Mesenchymal stem cell (in vitro differentiated cells and primary cell): Measurements from ENCODE around the gene WIPF3.

Experiments
- DNase-seq: peaks from one replicate; pipeline ENCODE4 v3.0.0-alpha.2; 2013
- H2AFZ ChIP-seq: one replicate; pipeline ENCODE4 v1.6.1; 2013; ENCODE audit warnings: low read depth, mild to moderate bottlenecking, control low read depth, inconsistent platforms, low read length, moderate library complexity
- H2AK5ac ChIP-seq: 2 replicates; pipeline ENCODE4 v1.6.1; 2013; ENCODE audit warnings: low read length, moderate library complexity, mild to moderate bottlenecking, inconsistent platforms; ENCODE audit not compliant: severe bottlenecking
- H2BK120ac ChIP-seq: one replicate; pipeline ENCODE4 v1.6.1; 2013; ENCODE audit warnings: low read depth, mild to moderate bottlenecking, inconsistent platforms, low read length, moderate library complexity
- H2BK12ac ChIP-seq, 2 experiments: one replicate each; pipeline ENCODE4 v1.6.1; 2013; ENCODE audit warnings: inconsistent platforms in 2 of 2, low read length in 2 of 2, mild to moderate bottlenecking in 2 of 2, moderate library complexity in 2 of 2, control low read depth in 1 of 2
- H2BK15ac ChIP-seq: one replicate; pipeline ENCODE4 v1.6.1; 2013; ENCODE audit warnings: mild to moderate bottlenecking, low read depth, inconsistent platforms; ENCODE audit not compliant: poor library complexity, severe bottlenecking
- H2BK5ac ChIP-seq: 2 replicates; pipeline ENCODE4 v1.6.1; 2013; ENCODE audit warnings: low read depth, mild to moderate bottlenecking, low read length, control low read depth, inconsistent platforms; ENCODE audit not compliant: poor library complexity, severe bottlenecking
- H3K14ac ChIP-seq, 2 experiments: one replicate each; pipeline ENCODE4 v1.6.1; 2013; ENCODE audit warnings: inconsistent platforms in 2 of 2, low read length in 2 of 2, control low read depth in 1 of 2, mild to moderate bottlenecking in 1 of 2, moderate library complexity in 1 of 2
- H3K18ac ChIP-seq, 2 experiments: one replicate each; pipeline ENCODE4 v1.6.1; 2013; ENCODE audit warnings: inconsistent platforms in 2 of 2, low read length in 2 of 2, control low read depth in 1 of 2, low read depth in 1 of 2, mild to moderate bottlenecking in 1 of 2
- H3K23ac ChIP-seq, 2 experiments: one replicate each; pipeline ENCODE4 v1.6.1; 2013; ENCODE audit warnings: inconsistent platforms in 2 of 2, low read length in 2 of 2, mild to moderate bottlenecking in 2 of 2, moderate library complexity in 2 of 2, control low read depth in 1 of 2
- H3K27ac ChIP-seq: 2 replicates; pipeline ENCODE4 v1.5.1; 2013; ENCODE audit warnings: mild to moderate bottlenecking, moderate library complexity, low read length, control low read depth, inconsistent platforms; ENCODE audit not compliant: poor library complexity, severe bottlenecking
- H3K27me3 ChIP-seq, 2 experiments: 2 replicates each; pipeline versions ENCODE4 v1.6.1 to v1.7.0; 2013; ENCODE audit warnings: low read length in 2 of 2, mild to moderate bottlenecking in 2 of 2, moderate library complexity in 2 of 2, control low read depth in 1 of 2, inconsistent platforms in 1 of 2; ENCODE audit not compliant: control insufficient read depth in 1 of 2, insufficient read depth in 1 of 2
- H3K36me3 ChIP-seq, 2 experiments: 2 replicates each; pipeline versions ENCODE4 v1.6.1 to v1.7.0; 2013; ENCODE audit warnings: low read length in 2 of 2, control low read depth in 1 of 2, inconsistent platforms in 1 of 2, low read depth in 1 of 2, mild to moderate bottlenecking in 1 of 2; ENCODE audit not compliant: insufficient read depth in 2 of 2, control insufficient read depth in 1 of 2
- H3K4ac ChIP-seq, 2 experiments: one replicate each; pipeline ENCODE4 v1.6.1; 2013; ENCODE audit warnings: inconsistent platforms in 2 of 2, low read length in 2 of 2, mild to moderate bottlenecking in 2 of 2, moderate library complexity in 2 of 2, control low read depth in 1 of 2, low read depth in 1 of 2
- H3K4me1 ChIP-seq: 2 replicates; pipeline ENCODE4 v1.6.1; 2013; ENCODE audit warnings: low read depth, low read length, control low read depth; ENCODE audit not compliant: control insufficient read depth, insufficient read depth
- H3K4me2 ChIP-seq: 2 replicates; pipeline ENCODE4 v1.6.1; 2013; ENCODE audit warnings: low read length, mild to moderate bottlenecking, inconsistent platforms; ENCODE audit not compliant: poor library complexity, severe bottlenecking
- H3K4me3 ChIP-seq, 2 experiments: 2 replicates each; pipeline versions ENCODE4 v1.5.1 to v1.7.0; 2013; ENCODE audit warnings: low read length in 2 of 2, mild to moderate bottlenecking in 2 of 2, control low read depth in 1 of 2, low read depth in 1 of 2; ENCODE audit not compliant: insufficient read depth in 1 of 2
- H3K79me1 ChIP-seq: replicated peaks from 2 replicates; pipeline ENCODE4 v1.6.1; 2013; ENCODE audit warnings: mild to moderate bottlenecking, control low read depth, low read length, inconsistent platforms; ENCODE audit not compliant: poor library complexity, severe bottlenecking
- H3K9ac ChIP-seq: 2 replicates; pipeline ENCODE4 v1.7.0; 2013; ENCODE audit warnings: mild to moderate bottlenecking, low read length, moderate library complexity
- H3K9me3 ChIP-seq: 2 replicates; pipeline ENCODE4 v1.7.0; 2013; ENCODE audit warnings: mild to moderate bottlenecking, low read length; ENCODE audit not compliant: control insufficient read depth
- H4K8ac ChIP-seq: one replicate; pipeline ENCODE4 v1.6.1; 2013; ENCODE audit warnings: inconsistent platforms, mild to moderate bottlenecking, low read length, moderate library complexity
- H4K91ac ChIP-seq: one replicate; pipeline ENCODE4 v1.6.1; 2013; ENCODE audit warnings: mild to moderate bottlenecking, low read length, inconsistent platforms
- WGBS: methylation state at CpG from one replicate; pipeline ENCODE4 v1.1.7; 2013; ENCODE audit warnings: mixed read lengths; 5-methylcytosine and 5-hydroxymethylcytosine counted together

WIPF3 gene

DNA sequence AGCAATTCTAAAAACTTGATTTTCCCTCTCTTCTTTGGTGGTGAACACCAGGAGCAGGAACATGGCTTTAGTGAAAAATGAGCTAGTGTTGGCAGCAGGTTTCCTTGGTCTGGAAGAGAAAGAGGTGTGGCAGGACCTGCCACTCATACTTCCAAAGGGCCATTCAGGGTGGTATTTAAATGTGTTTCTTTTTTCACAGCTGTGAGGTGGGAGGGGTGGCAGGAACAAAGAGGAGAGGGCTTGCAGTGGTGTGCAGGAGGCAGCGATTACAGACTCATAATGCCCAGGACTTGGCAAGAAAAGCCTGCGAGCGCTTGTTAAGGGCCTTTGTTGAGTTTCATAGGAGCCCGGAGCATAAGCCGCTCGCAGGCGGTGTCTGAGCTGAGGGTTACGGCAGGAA is 36.8 kb downstream of the WIPF3 start:
- no peak overlapping the region for H3K23ac ChIP-seq
- H3K9ac ChIP-seq = no peak overlapping the region
- H3K4me3 ChIP-seq = no peak overlapping the region
- no peak overlapping the region for H3K4me2 ChIP-seq
- peaks cover 5% of the 10 kb centered on the region for H3K4me1 ChIP-seq
- no peaks in the 10 kb centered on the region for H3K36me3 ChIP-seq
- no peak overlapping the region for H2BK15ac ChIP-seq
- no peak overlapping the region for H4K91ac ChIP-seq
- no peak overlapping the region for H4K8ac ChIP-seq
- no peak overlapping the region for H3K18ac ChIP-seq
- H3K14ac ChIP-seq = no peak overlapping the region
- no peak overlapping the region for H2BK120ac ChIP-seq
- no peaks in the 10 kb centered on the region for H3K79me1 ChIP-seq
- H2BK5ac ChIP-seq = no peak overlapping the region
- DNase-seq = no peak
- no peaks in the 10 kb centered on the region for H3K9me3 ChIP-seq
- H2BK12ac ChIP-seq = no peak overlapping the region
- no peak overlapping the region for H3K4ac ChIP-seq
- H2AFZ ChIP-seq = no peak overlapping the region
- 89% methylated on average over 7 of the region's 8 CpGs for WGBS
- no peak overlapping the region for H2AK5ac ChIP-seq
- no peak overlapping the region for H3K27ac ChIP-seq
- peaks cover 16 to 23% of the 10 kb centered on the region in 2 experiments for H3K27me3 ChIP-seq

DNA sequence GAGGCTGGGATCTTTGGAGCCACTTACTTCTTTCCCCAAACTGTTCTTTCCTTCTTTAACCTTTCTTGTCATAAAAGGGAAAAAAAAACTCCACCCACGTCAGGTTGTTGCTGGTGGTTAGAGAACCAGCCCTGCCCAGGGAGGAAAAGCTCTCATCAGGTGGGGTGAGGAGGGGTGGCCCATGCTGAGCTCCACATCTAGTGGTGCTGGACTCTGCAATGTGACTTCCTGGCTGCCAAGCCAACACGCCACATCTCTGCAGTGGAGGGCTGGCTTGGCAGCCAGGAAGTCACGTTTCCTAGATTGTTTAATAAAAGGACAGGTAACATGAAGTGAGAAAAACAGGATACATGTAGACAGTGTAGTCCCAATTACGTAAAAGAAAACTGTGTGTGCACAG is 37.4 kb downstream of the WIPF3 start:
- WGBS = 86% methylated on average over 4 of the region's 4 CpGs
- Histone ChIP-seq H3K4me1 (peaks cover 5% of the 10 kb centered on the region), H3K18ac (no peak overlapping the region), H3K4me3 (no peak overlapping the region), H3K14ac (no peak overlapping the region), H3K9me3 (no peaks in the 10 kb centered on the region), H2BK15ac (no peak overlapping the region), H2BK120ac (no peak overlapping the region), H3K9ac (no peak overlapping the region), H2BK12ac (no peak overlapping the region), H3K79me1 (no peaks in the 10 kb centered on the region), H4K8ac (no peak overlapping the region), H4K91ac (no peak overlapping the region), H3K23ac (no peak overlapping the region), H3K27ac (no peak overlapping the region), H2BK5ac (no peak overlapping the region), H2AK5ac (no peak overlapping the region), H3K4me2 (no peak overlapping the region), H3K4ac (no peak overlapping the region), H2AFZ (no peak overlapping the region), H3K27me3 (peaks cover 16 to 23% of the 10 kb centered on the region in 2 experiments), H3K36me3 (no peaks in the 10 kb centered on the region)
- no peak for DNase-seq

DNA sequence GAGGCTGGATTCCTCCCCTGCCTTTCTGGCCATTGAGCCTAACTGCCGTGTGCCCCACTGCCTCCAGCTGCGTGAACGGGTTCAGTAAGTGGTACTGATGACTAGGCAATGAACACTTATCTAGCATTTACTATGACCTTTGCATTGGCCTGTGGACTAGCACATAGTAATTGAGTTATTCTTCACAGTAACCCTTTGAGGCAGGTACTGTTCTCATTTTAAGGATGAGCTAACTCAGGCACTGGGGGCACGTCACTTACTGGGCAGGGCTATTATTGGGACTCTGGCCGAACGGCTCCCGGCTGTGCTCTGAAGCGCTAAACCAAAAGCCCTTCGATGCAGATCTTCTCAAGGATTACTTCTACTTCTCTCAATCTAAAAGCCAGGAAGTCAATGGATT is 38.3 kb downstream of the WIPF3 start:
- Histone ChIP-seq H3K4ac (no peak overlapping the region), H3K79me1 (no peaks in the 10 kb centered on the region), H3K27me3 (peaks cover 16 to 23% of the 10 kb centered on the region in 2 experiments), H2BK12ac (no peak overlapping the region), H3K18ac (no peak overlapping the region), H2AK5ac (no peak overlapping the region), H3K4me2 (no peak overlapping the region), H3K9me3 (no peaks in the 10 kb centered on the region), H3K14ac (no peak overlapping the region), H3K9ac (no peak overlapping the region), H2BK5ac (no peak overlapping the region), H3K27ac (no peak overlapping the region), H3K23ac (no peak overlapping the region), H2BK120ac (no peak overlapping the region), H3K4me3 (no peak overlapping the region), H3K4me1 (peaks cover 3% of the 10 kb centered on the region), H2AFZ (no peak overlapping the region), H4K8ac (no peak overlapping the region), H4K91ac (no peak overlapping the region), H3K36me3 (no peaks in the 10 kb centered on the region), H2BK15ac (no peak overlapping the region)
- DNase-seq = no peak
- WGBS = 92% methylated on average over 9 of the region's 9 CpGs

DNA sequence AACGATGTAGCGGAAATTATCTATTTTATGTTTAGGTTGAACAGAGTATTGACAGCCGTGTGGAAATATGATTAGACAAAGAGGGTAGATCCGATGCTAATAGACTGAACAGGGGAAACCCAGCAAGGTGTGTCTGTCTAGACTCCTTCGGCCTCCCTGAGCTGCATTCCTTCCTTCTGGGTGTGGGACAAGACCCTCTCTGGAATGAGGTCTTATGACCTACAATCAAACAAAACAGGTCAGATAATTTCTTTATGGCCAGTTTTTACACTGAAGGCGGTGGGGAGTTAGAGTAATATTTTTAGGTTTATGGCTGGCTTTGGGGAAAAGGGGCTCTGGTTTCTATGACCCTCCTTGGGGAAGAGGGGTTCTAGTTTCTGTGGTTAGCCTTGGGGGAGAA is 41.2 kb downstream of the WIPF3 start:
- Histone ChIP-seq H2AFZ (no peak overlapping the region), H3K27ac (no peak overlapping the region), H3K27me3 (peaks cover 21 to 27% of the 10 kb centered on the region in 2 experiments), H3K36me3 (no peaks in the 10 kb centered on the region), H3K14ac (no peak overlapping the region), H3K4me2 (no peak overlapping the region), H2AK5ac (no peak overlapping the region), H2BK5ac (no peak overlapping the region), H2BK120ac (no peak overlapping the region), H3K79me1 (no peaks in the 10 kb centered on the region), H2BK12ac (no peak overlapping the region), H4K8ac (no peak overlapping the region), H3K4me3 (no peak overlapping the region), H3K4me1 (no peaks in the 10 kb centered on the region), H3K9ac (no peak overlapping the region), H3K23ac (no peak overlapping the region), H3K18ac (no peak overlapping the region), H2BK15ac (no peak overlapping the region), H3K9me3 (no peaks in the 10 kb centered on the region), H3K4ac (no peak overlapping the region), H4K91ac (no peak overlapping the region)
- WGBS = 92% methylated on average over 6 of the region's 6 CpGs
- DNase-seq = no peak
